ENCODE results near the gene DMD.

DMD gene

GRCh38 chrX:32894679-32895078 lies 316.7 kb downstream of the DMD start:
- no peak for DNase-seq
- Histone ChIP-seq H3K4me1 (ENCODE audit: control insufficient read depth, insufficient read depth, low read length, poor library complexity, severe bottlenecking) (no peaks in the 10 kb centered on the region), H3K9me3 (ENCODE audit: control insufficient read depth, low read length) (no peaks in the 10 kb centered on the region), H3K4me3 (ENCODE audit: insufficient read depth, low read depth, low read length, poor library complexity, severe bottlenecking) (no peak overlapping the region), H3K27ac (ENCODE audit: insufficient read depth, low read length, poor library complexity, severe bottlenecking) (no peak overlapping the region), H3K36me3 (ENCODE audit: control insufficient read depth, insufficient read depth, low read length) (no peaks in the 10 kb centered on the region), H3K27me3 (replicated peaks; ENCODE audit: control insufficient read depth, insufficient read depth, low read length, poor library complexity, severe bottlenecking) (no peaks in the 10 kb centered on the region)

- DNase-seq = no peak
- no peak overlapping the region for H3K4me3 ChIP-seq (ENCODE audit: insufficient read depth, low read depth, low read length, poor library complexity, severe bottlenecking)
- H3K4me1 ChIP-seq (ENCODE audit: control insufficient read depth, insufficient read depth, low read length, poor library complexity, severe bottlenecking) = no peaks in the 10 kb centered on the region
- no peaks in the 10 kb centered on the region for H3K36me3 ChIP-seq (ENCODE audit: control insufficient read depth, insufficient read depth, low read length)
- no peaks in the 10 kb centered on the region for H3K9me3 ChIP-seq (ENCODE audit: control insufficient read depth, low read length)
- H3K27me3 ChIP-seq (replicated peaks; ENCODE audit: control insufficient read depth, insufficient read depth, low read length, poor library complexity, severe bottlenecking) = no peaks in the 10 kb centered on the region
- no peak overlapping the region for H3K27ac ChIP-seq (ENCODE audit: insufficient read depth, low read length, poor library complexity, severe bottlenecking)
Measured at GRCh38 chrX:32893751-32894150, 317.6 kb downstream of the DMD start.

- Histone ChIP-seq H3K27me3 (replicated peaks; ENCODE audit: control insufficient read depth, insufficient read depth, low read length, poor library complexity, severe bottlenecking) (no peaks in the 10 kb centered on the region), H3K9me3 (ENCODE audit: control insufficient read depth, low read length) (no peaks in the 10 kb centered on the region), H3K4me3 (ENCODE audit: insufficient read depth, low read depth, low read length, poor library complexity, severe bottlenecking) (no peak overlapping the region), H3K36me3 (ENCODE audit: control insufficient read depth, insufficient read depth, low read length) (no peaks in the 10 kb centered on the region), H3K4me1 (ENCODE audit: control insufficient read depth, insufficient read depth, low read length, poor library complexity, severe bottlenecking) (no peaks in the 10 kb centered on the region), H3K27ac (ENCODE audit: insufficient read depth, low read length, poor library complexity, severe bottlenecking) (no peak overlapping the region)
- no peak for DNase-seq
Measured at GRCh38 chrX:32877592-32877991, 333.8 kb downstream of the DMD start.

- H3K27ac ChIP-seq (ENCODE audit: insufficient read depth, low read length, poor library complexity, severe bottlenecking) = no peak overlapping the region
- no peak overlapping the region for H3K4me3 ChIP-seq (ENCODE audit: insufficient read depth, low read depth, low read length, poor library complexity, severe bottlenecking)
- H3K36me3 ChIP-seq (ENCODE audit: control insufficient read depth, insufficient read depth, low read length) = no peaks in the 10 kb centered on the region
- no peaks in the 10 kb centered on the region for H3K4me1 ChIP-seq (ENCODE audit: control insufficient read depth, insufficient read depth, low read length, poor library complexity, severe bottlenecking)
- no peak for DNase-seq
- H3K9me3 ChIP-seq (ENCODE audit: control insufficient read depth, low read length) = no peaks in the 10 kb centered on the region
- H3K27me3 ChIP-seq (replicated peaks; ENCODE audit: control insufficient read depth, insufficient read depth, low read length, poor library complexity, severe bottlenecking) = no peaks in the 10 kb centered on the region
Measured at GRCh38 chrX:32874839-32875238, 336.5 kb downstream of the DMD start.

GRCh38 chrX:32873786-32874185 lies 337.6 kb downstream of the DMD start:
- DNase-seq = no peak
- Histone ChIP-seq H3K36me3 (ENCODE audit: control insufficient read depth, insufficient read depth, low read length) (no peaks in the 10 kb centered on the region), H3K4me1 (ENCODE audit: control insufficient read depth, insufficient read depth, low read length, poor library complexity, severe bottlenecking) (no peaks in the 10 kb centered on the region), H3K4me3 (ENCODE audit: insufficient read depth, low read depth, low read length, poor library complexity, severe bottlenecking) (no peak overlapping the region), H3K27ac (ENCODE audit: insufficient read depth, low read length, poor library complexity, severe bottlenecking) (no peak overlapping the region), H3K9me3 (ENCODE audit: control insufficient read depth, low read length) (no peaks in the 10 kb centered on the region), H3K27me3 (replicated peaks; ENCODE audit: control insufficient read depth, insufficient read depth, low read length, poor library complexity, severe bottlenecking) (no peaks in the 10 kb centered on the region)

- no peaks in the 10 kb centered on the region for H3K27me3 ChIP-seq (replicated peaks; ENCODE audit: control insufficient read depth, insufficient read depth, low read length, poor library complexity, severe bottlenecking)
- no peaks in the 10 kb centered on the region for H3K36me3 ChIP-seq (ENCODE audit: control insufficient read depth, insufficient read depth, low read length)
- H3K9me3 ChIP-seq (ENCODE audit: control insufficient read depth, low read length) = no peaks in the 10 kb centered on the region
- DNase-seq = no peak
- no peak overlapping the region for H3K27ac ChIP-seq (ENCODE audit: insufficient read depth, low read length, poor library complexity, severe bottlenecking)
- H3K4me3 ChIP-seq (ENCODE audit: insufficient read depth, low read depth, low read length, poor library complexity, severe bottlenecking) = no peak overlapping the region
- no peaks in the 10 kb centered on the region for H3K4me1 ChIP-seq (ENCODE audit: control insufficient read depth, insufficient read depth, low read length, poor library complexity, severe bottlenecking)
Measured at GRCh38 chrX:32871636-32872035, 339.7 kb downstream of the DMD start.

- DNase-seq = no peak
- Histone ChIP-seq H3K27ac (ENCODE audit: insufficient read depth, low read length, poor library complexity, severe bottlenecking) (no peak overlapping the region), H3K36me3 (ENCODE audit: control insufficient read depth, insufficient read depth, low read length) (no peaks in the 10 kb centered on the region), H3K9me3 (ENCODE audit: control insufficient read depth, low read length) (no peaks in the 10 kb centered on the region), H3K4me1 (ENCODE audit: control insufficient read depth, insufficient read depth, low read length, poor library complexity, severe bottlenecking) (no peaks in the 10 kb centered on the region), H3K27me3 (replicated peaks; ENCODE audit: control insufficient read depth, insufficient read depth, low read length, poor library complexity, severe bottlenecking) (no peaks in the 10 kb centered on the region), H3K4me3 (ENCODE audit: insufficient read depth, low read depth, low read length, poor library complexity, severe bottlenecking) (no peak overlapping the region)
Measured at GRCh38 chrX:32868524-32868895, 342.8 kb downstream of the DMD start.

GRCh38 chrX:32867781-32868523 lies 343.4 kb downstream of the DMD start:
- H3K4me3 ChIP-seq (ENCODE audit: insufficient read depth, low read depth, low read length, poor library complexity, severe bottlenecking) = no peak overlapping the region
- DNase-seq = no peak
- H3K9me3 ChIP-seq (ENCODE audit: control insufficient read depth, low read length) = no peaks in the 10 kb centered on the region
- no peaks in the 10 kb centered on the region for H3K36me3 ChIP-seq (ENCODE audit: control insufficient read depth, insufficient read depth, low read length)
- no peak overlapping the region for H3K27ac ChIP-seq (ENCODE audit: insufficient read depth, low read length, poor library complexity, severe bottlenecking)
- H3K4me1 ChIP-seq (ENCODE audit: control insufficient read depth, insufficient read depth, low read length, poor library complexity, severe bottlenecking) = no peaks in the 10 kb centered on the region
- no peaks in the 10 kb centered on the region for H3K27me3 ChIP-seq (replicated peaks; ENCODE audit: control insufficient read depth, insufficient read depth, low read length, poor library complexity, severe bottlenecking)

GRCh38 chrX:32852203-32852602 lies 359.1 kb downstream of the DMD start:
- Histone ChIP-seq H3K9me3 (ENCODE audit: control insufficient read depth, low read length) (no peaks in the 10 kb centered on the region), H3K27ac (ENCODE audit: insufficient read depth, low read length, poor library complexity, severe bottlenecking) (no peak overlapping the region), H3K27me3 (replicated peaks; ENCODE audit: control insufficient read depth, insufficient read depth, low read length, poor library complexity, severe bottlenecking) (no peaks in the 10 kb centered on the region), H3K36me3 (ENCODE audit: control insufficient read depth, insufficient read depth, low read length) (no peaks in the 10 kb centered on the region), H3K4me3 (ENCODE audit: insufficient read depth, low read depth, low read length, poor library complexity, severe bottlenecking) (no peak overlapping the region), H3K4me1 (ENCODE audit: control insufficient read depth, insufficient read depth, low read length, poor library complexity, severe bottlenecking) (no peaks in the 10 kb centered on the region)
- DNase-seq = no peak

- DNase-seq = no peak
- H3K27me3 ChIP-seq (replicated peaks; ENCODE audit: control insufficient read depth, insufficient read depth, low read length, poor library complexity, severe bottlenecking) = no peaks in the 10 kb centered on the region
- H3K4me3 ChIP-seq (ENCODE audit: insufficient read depth, low read depth, low read length, poor library complexity, severe bottlenecking) = no peak overlapping the region
- H3K4me1 ChIP-seq (ENCODE audit: control insufficient read depth, insufficient read depth, low read length, poor library complexity, severe bottlenecking) = no peaks in the 10 kb centered on the region
- no peak overlapping the region for H3K27ac ChIP-seq (ENCODE audit: insufficient read depth, low read length, poor library complexity, severe bottlenecking)
- no peaks in the 10 kb centered on the region for H3K36me3 ChIP-seq (ENCODE audit: control insufficient read depth, insufficient read depth, low read length)
- no peaks in the 10 kb centered on the region for H3K9me3 ChIP-seq (ENCODE audit: control insufficient read depth, low read length)
Measured at GRCh38 chrX:32851556-32851955, 359.8 kb downstream of the DMD start.
